Ovary (tissue), 9 donors: ENCODE data around the gene JMJD6. TPM values are rescaled to one million over a fixed set of nuclear protein-coding genes. Genes with fewer than 3 reads are reported as not detected.

ENCODE experiments used
- DNase-seq, 5 donors: peaks; one replicate each; pipeline ENCODE4 v3.0.0-alpha.2; 2019 to 2020
- H3K27ac ChIP-seq, 2 donors: fragments of 200-600 bp; one replicate each; pipeline versions ENCODE4 v1.5.1 to v1.8.0; 2019 to 2022
- H3K27me3 ChIP-seq: fragments of 200-600 bp; one replicate; pipeline ENCODE4 v1.8.0; 2022
- H3K36me3 ChIP-seq: fragments of 200-600 bp; sonication (generic); one replicate; pipeline ENCODE4 v1.5.1; 2019
- H3K4me1 ChIP-seq: one replicate; pipeline ENCODE4 v1.8.1; 2013; ENCODE audit warnings: mild to moderate bottlenecking, moderate library complexity; ENCODE audit not compliant: insufficient read depth
- H3K4me3 ChIP-seq: fragments of 200-600 bp; sonication (generic); one replicate; pipeline ENCODE4 v1.5.1; 2017
- H3K9me3 ChIP-seq, 2 donors: fragments of 200-600 bp in 1 of 2; sonication (generic) in 1 of 2; one replicate each; pipeline versions ENCODE4 v1.5.1 to v1.8.1; 2013 to 2019; ENCODE audit warnings: mild to moderate bottlenecking in 1 of 2, moderate library complexity in 1 of 2
- CTCF ChIP-seq, 3 donors: fragments of 450-650 bp in 2 of 3; fragments of 200-600 bp in 1 of 3; IDR thresholded peaks; one replicate each; pipeline versions ENCODE4 v1.5.1 to v1.8.0; 2016 to 2022; ENCODE audit warnings: antibody characterized with exemption in 3 of 3, mild to moderate bottlenecking in 1 of 3
- EP300 ChIP-seq: sonication (generic); formaldehyde crosslinking; IDR thresholded peaks from one replicate; pipeline ENCODE4 v1.6.1; 2017; ENCODE audit warnings: antibody characterized with exemption
- POLR2A ChIP-seq: fragments of 450-650 bp; IDR thresholded peaks from one replicate; pipeline ENCODE4 v1.6.1; 2017; ENCODE audit warnings: antibody characterized with exemption, mild to moderate bottlenecking, moderate library complexity
- WGBS, 3 donors: extraction: QIAGEN DNeasy Blood & Tissue Kit in 1 of 3; methylation state at CpG; one replicate each; pipeline versions ENCODE4 v1.1.5 to v1.1.7; 2013 to 2017; 5-methylcytosine and 5-hydroxymethylcytosine counted together
- intact Hi-C, 4 donors: fragments of 100-400 bp; cut with DNase I; formaldehyde crosslinking; loops; one replicate each; pipeline versions ENCODE4 v1.11.0 to v1.15.1; 2022 to 2023
- polyA plus RNA-seq, 2 donors: library from polyadenylated mRNA; stranded (reverse); fragments of 200-250 nt in 1 of 2; fragments of 350-450 nt in 1 of 2; fragmentation: Illumina TruSeq in 1 of 2; extraction: RNeasy Lipid Tissue Mini Kit (QIAGEN cat#74804) in 1 of 2; gene quantifications; one replicate each; pipeline ENCODE4 v1.2.3, GENCODE V29; 2013 to 2014
- total RNA-seq, 7 donors: library from RNA; depleted of rRNA in 2 of 7; stranded (reverse); fragments of >200 nt in 2 of 7; fragmentation: NEBNext Ultra II Directional in 3 of 7; extraction: Animal tissue kit (Norgen Biotek cat#: 25700) in 3 of 7; gene quantifications; one replicate each; pipeline versions ENCODE4 v1.1.0 to v1.2.4, GENCODE V29; 2016 to 2023
- donor health status: DM: no; HTN: no; CAD: no; lungs with moderate emphysema.
- donor health status: DM: no; HTN: no; CAD: no.
- donor health status: Bipolar disorder and iron deficiency.
- donor health status: DM: yes; HTN: yes; CAD: no.
- donor health status: DM: no; HTN: no; CAD: no.
- donor health status: DM: yes; HTN: yes; CAD: no.

JMJD6 gene
- total and polyA plus RNA-seq, 9 donors: 19.5 to 49.8 (median 28.3) TPM

GRCh38 chr17:76757256-76757655 is 30.9 kb upstream of the JMJD6 start:
- WGBS, 3 donors: 94 to 96% (median 95%) methylated on average over 5 of the region's 5 CpGs

GRCh38 chr17:76755285-76755684 is 28.9 kb upstream of the JMJD6 start:
- Histone ChIP-seq H3K27me3 (no peaks in the 10 kb centered on the region), H3K9me3 (no peaks in the 10 kb centered on the region), H3K4me3 (no peak overlapping the region), H3K27ac (no peak overlapping the region), H3K4me1 (no peaks in the 10 kb centered on the region), H3K36me3 (no peaks in the 10 kb centered on the region)
- DNase-seq: no peak
- intact Hi-C loops: loop anchor here in 1 of 4 donors (5.0 kb wide), 1 partner anchor 87 kb away; no protein-coding TSS in a partner anchor
- WGBS, 3 donors: 95 to 98% (median 98%) methylated on average over 2 of the region's 2 CpGs
- TF ChIP-seq EP300 (no peak), POLR2A (no peak), CTCF (IDR thresholded peaks at IDR 0.05) (no peak)

More at GRCh38 chr17:76757256-76757655, 30.9 kb upstream of the JMJD6 start:
- intact Hi-C loops: loop anchor here in 1 of 4 donors (5.0 kb wide), 1 partner anchor 85 kb away; no protein-coding TSS in a partner anchor
- no peaks in the 10 kb centered on the region for H3K27me3 ChIP-seq
- no peaks in the 10 kb centered on the region for H3K36me3 ChIP-seq
- no peak for TF ChIP-seq EP300
- no peak for TF ChIP-seq CTCF (IDR thresholded peaks at IDR 0.05)
- no peak for TF ChIP-seq POLR2A
- no peaks in the 10 kb centered on the region for H3K4me1 ChIP-seq
- H3K4me3 ChIP-seq: no peak overlapping the region
- no peak overlapping the region for H3K27ac ChIP-seq
- DNase-seq: no peak
- no peaks in the 10 kb centered on the region for H3K9me3 ChIP-seq

- no peaks in the 10 kb centered on the region for H3K4me1 ChIP-seq
- H3K4me3 ChIP-seq: no peak overlapping the region
- WGBS, 3 donors: 80 to 90% (median 86%) methylated on average over 12 of the region's 12 CpGs
- H3K27ac ChIP-seq: no peak overlapping the region
- intact Hi-C loops: no loop called here
- H3K27me3 ChIP-seq: no peaks in the 10 kb centered on the region
- no peaks in the 10 kb centered on the region for H3K36me3 ChIP-seq
- TF ChIP-seq CTCF (IDR thresholded peaks at IDR 0.05) (no peak), POLR2A (no peak), EP300 (no peak)
- H3K9me3 ChIP-seq: no peaks in the 10 kb centered on the region
- DNase-seq: no peak
These were observed 26.9 kb upstream of the JMJD6 start for GRCh38 chr17:76753061-76753961.

- intact Hi-C loops: no loop called here
These were observed 25.6 kb upstream of the JMJD6 start for GRCh38 chr17:76752006-76752405.

More at GRCh38 chr17:76752006-76752405, 25.6 kb upstream of the JMJD6 start:
- Histone ChIP-seq H3K4me3 (no peak overlapping the region), H3K4me1 (no peaks in the 10 kb centered on the region), H3K36me3 (no peaks in the 10 kb centered on the region), H3K9me3 (no peaks in the 10 kb centered on the region), H3K27ac (no peak overlapping the region), H3K27me3 (no peaks in the 10 kb centered on the region)
- WGBS, 3 donors: 84 to 92% (median 91%) methylated on average over 4 of the region's 4 CpGs
- DNase-seq: no peak
- no peak for TF ChIP-seq POLR2A
- no peak for TF ChIP-seq CTCF (IDR thresholded peaks at IDR 0.05)
- no peak for TF ChIP-seq EP300
